Cardiac muscle cell (in vitro differentiated cells and primary cell): Measurements from ENCODE around the gene RSPH3. TPM values are rescaled to one million over a fixed set of nuclear protein-coding genes. Genes with fewer than 3 reads are reported as not detected.

Experiments
- DNase-seq, 2 donors: peaks; one replicate each; pipeline versions ENCODE4 v3.0.0 to v3.0.0-alpha.2; 2010 to 2017; ENCODE audit warnings: low read depth in 1 of 2, low spot score in 1 of 2
- H3K27ac ChIP-seq: fragments of 200-600 bp; sonication (generic); 2 replicates; pipeline ENCODE4 v1.5.1; 2016
- H3K27me3 ChIP-seq: fragments of 200-600 bp; sonication (generic); 2 replicates; pipeline ENCODE4 v1.6.0; 2016; ENCODE audit warnings: control low read depth
- H3K36me3 ChIP-seq: fragments of 200-600 bp; sonication (generic); 2 replicates; pipeline ENCODE4 v1.5.1; 2016; ENCODE audit warnings: control low read depth
- H3K4me1 ChIP-seq: fragments of 200-600 bp; sonication (generic); 2 replicates; pipeline ENCODE4 v1.8.1; 2017; ENCODE audit warnings: low read depth, mild to moderate bottlenecking, mixed run types
- H3K4me3 ChIP-seq: fragments of 200-600 bp; sonication (generic); 2 replicates; pipeline ENCODE4 v1.5.1; 2016; ENCODE audit warnings: mild to moderate bottlenecking
- H3K9me3 ChIP-seq: fragments of 200-600 bp; sonication (generic); 2 replicates; pipeline ENCODE4 v1.5.1; 2017; ENCODE audit warnings: low read depth, mild to moderate bottlenecking, control low read depth
- polyA plus RNA-seq: library from polyadenylated mRNA; unstranded; fragments of >200 nt; fragmentation: Nextera tagmentation; extraction: Ambion mirVana; gene quantifications from 2 replicates; pipeline ENCODE4 v1.2.1, GENCODE V29; 2016
- total RNA-seq: library from RNA; depleted of rRNA; stranded (reverse); fragments of >200 nt; gene quantifications from 2 replicates; pipeline ENCODE4 v1.2.3, GENCODE V29; 2016
- TF ChIP-seq, protein P1 (sequence below): IDR thresholded peaks from 2 replicates; pipeline ENCODE4 v1.5.1; 2012; ENCODE audit warnings: low read depth, mild to moderate bottlenecking, low read length

The RSPH3 gene
- total and polyA plus RNA-seq, 2 experiments from 2014 or later = 13.8 to 19.7 TPM

DNA sequence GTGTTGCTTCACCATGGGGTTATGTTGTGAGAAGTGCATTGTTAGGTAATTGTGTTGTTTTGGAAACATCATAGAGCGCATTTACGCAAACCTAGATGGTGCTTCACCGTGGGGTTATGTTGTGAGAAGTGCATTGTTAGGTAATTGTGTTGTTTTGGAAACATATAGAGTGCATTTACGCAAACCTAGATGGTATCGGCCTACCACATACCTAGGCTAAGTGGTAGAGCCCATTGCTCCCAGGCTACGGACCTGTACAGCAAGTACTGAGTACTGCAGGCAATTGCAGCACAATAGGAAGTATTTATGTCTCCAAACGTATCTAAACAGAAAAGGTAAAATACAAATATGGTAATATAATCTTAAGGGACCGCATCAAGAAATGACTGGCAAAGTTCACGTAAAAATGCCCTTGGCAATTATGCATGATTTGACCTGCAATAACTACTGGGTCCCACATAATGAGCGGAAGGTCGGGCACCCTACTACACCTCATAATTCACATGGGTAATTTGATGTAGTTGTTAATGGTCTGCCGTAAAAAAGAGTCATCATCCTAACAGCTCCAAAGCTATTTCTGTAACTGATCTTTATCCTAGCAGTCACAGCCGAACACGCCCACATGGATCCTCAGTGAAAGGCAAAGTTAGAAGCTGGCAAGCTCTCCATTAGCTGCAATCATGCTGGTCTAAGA, 76.0 kb downstream of the RSPH3 start:
- Histone ChIP-seq H3K27ac (no peak overlapping the region), H3K27me3 (no peaks in the 10 kb centered on the region), H3K36me3 (no peaks in the 10 kb centered on the region), H3K9me3 (no peaks in the 10 kb centered on the region), H3K4me3 (no peak overlapping the region), H3K4me1 (peaks cover 3% of the 10 kb centered on the region)
- DNase-seq = no peak
- TF ChIP-seq, protein P1, sequence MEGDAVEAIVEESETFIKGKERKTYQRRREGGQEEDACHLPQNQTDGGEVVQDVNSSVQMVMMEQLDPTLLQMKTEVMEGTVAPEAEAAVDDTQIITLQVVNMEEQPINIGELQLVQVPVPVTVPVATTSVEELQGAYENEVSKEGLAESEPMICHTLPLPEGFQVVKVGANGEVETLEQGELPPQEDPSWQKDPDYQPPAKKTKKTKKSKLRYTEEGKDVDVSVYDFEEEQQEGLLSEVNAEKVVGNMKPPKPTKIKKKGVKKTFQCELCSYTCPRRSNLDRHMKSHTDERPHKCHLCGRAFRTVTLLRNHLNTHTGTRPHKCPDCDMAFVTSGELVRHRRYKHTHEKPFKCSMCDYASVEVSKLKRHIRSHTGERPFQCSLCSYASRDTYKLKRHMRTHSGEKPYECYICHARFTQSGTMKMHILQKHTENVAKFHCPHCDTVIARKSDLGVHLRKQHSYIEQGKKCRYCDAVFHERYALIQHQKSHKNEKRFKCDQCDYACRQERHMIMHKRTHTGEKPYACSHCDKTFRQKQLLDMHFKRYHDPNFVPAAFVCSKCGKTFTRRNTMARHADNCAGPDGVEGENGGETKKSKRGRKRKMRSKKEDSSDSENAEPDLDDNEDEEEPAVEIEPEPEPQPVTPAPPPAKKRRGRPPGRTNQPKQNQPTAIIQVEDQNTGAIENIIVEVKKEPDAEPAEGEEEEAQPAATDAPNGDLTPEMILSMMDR = no peak

Other genes starting within 250 kb of the RSPH3 start
- gene EZR, start 180.8 kb downstream of the RSPH3 start, total RNA-seq = 356 and 401 TPM in 2 replicates
- gene EZR, start 180.8 kb downstream of the RSPH3 start, polyA plus RNA-seq = 375 and 448 TPM in 2 replicates
- gene TAGAP, start 44.8 kb upstream of the RSPH3 start, total RNA-seq = not detected in 2 replicates
- gene TAGAP, start 44.8 kb upstream of the RSPH3 start, polyA plus RNA-seq = not detected in 2 replicates
- 0.25 and 0.30 TPM in 2 replicates for gene FNDC1, start 169.2 kb upstream of the RSPH3 start, total RNA-seq
- not detected in 2 replicates for gene FNDC1, start 169.2 kb upstream of the RSPH3 start, polyA plus RNA-seq